Measurements from ENCODE around the gene KCNQ4.

Gene KCNQ4

GRCh38 chr1:40841602-40842001 is 58.0 kb downstream of the KCNQ4 start:
- no peak overlapping the region for H3K27ac ChIP-seq (ENCODE audit: low read depth, low read length)
- no peaks in the 10 kb centered on the region for H3K79me2 ChIP-seq (ENCODE audit: control insufficient read depth, low read length)
- no peaks in the 10 kb centered on the region for H3K27me3 ChIP-seq (ENCODE audit: control insufficient read depth, low read length)
- H3K9me3 ChIP-seq (ENCODE audit: control insufficient read depth, insufficient read depth, low read length) = no peaks in the 10 kb centered on the region
- no peaks in the 10 kb centered on the region for H3F3A ChIP-seq (ENCODE audit: control insufficient read depth, insufficient read depth)
- no peaks in the 10 kb centered on the region for H3K9me2 ChIP-seq (replicated peaks; ENCODE audit: control insufficient read depth, low read length)
- H3K4me2 ChIP-seq (ENCODE audit: low read length) = no peak overlapping the region
- H4K20me1 ChIP-seq (ENCODE audit: control insufficient read depth, insufficient read depth, low read depth, low read length) = no peaks in the 10 kb centered on the region
- no peak overlapping the region for H3K4me3 ChIP-seq (ENCODE audit: low read length)
- H3K36me3 ChIP-seq (ENCODE audit: control insufficient read depth, low read length) = no peaks in the 10 kb centered on the region
- H3K4me1 ChIP-seq (ENCODE audit: control insufficient read depth, low read length) = no peaks in the 10 kb centered on the region
- TF ChIP-seq EZH2phosphoT487 (IDR thresholded peaks at IDR 0.05; ENCODE audit: borderline replicate concordance, low read length) (no peak), CTCF (IDR thresholded peaks at IDR 0.05; ENCODE audit: low read depth, low read length, poor library complexity, severe bottlenecking) (no peak)

GRCh38 chr1:40842207-40842606 is 58.6 kb downstream of the KCNQ4 start:
- Histone ChIP-seq H3K36me3 (ENCODE audit: control insufficient read depth, low read length) (no peaks in the 10 kb centered on the region), H3K4me2 (ENCODE audit: low read length) (no peak overlapping the region), H3K27me3 (ENCODE audit: control insufficient read depth, low read length) (peaks cover 3% of the 10 kb centered on the region; the same call in 1 of the 2 replicates), H3F3A (ENCODE audit: control insufficient read depth, insufficient read depth) (no peaks in the 10 kb centered on the region), H3K4me1 (ENCODE audit: control insufficient read depth, low read length) (no peaks in the 10 kb centered on the region), H4K20me1 (ENCODE audit: control insufficient read depth, insufficient read depth, low read depth, low read length) (no peaks in the 10 kb centered on the region), H3K79me2 (ENCODE audit: control insufficient read depth, low read length) (no peaks in the 10 kb centered on the region), H3K27ac (ENCODE audit: low read depth, low read length) (no peak overlapping the region), H3K4me3 (ENCODE audit: low read length) (no peak overlapping the region), H3K9me2 (replicated peaks; ENCODE audit: control insufficient read depth, low read length) (no peaks in the 10 kb centered on the region), H3K9me3 (ENCODE audit: control insufficient read depth, insufficient read depth, low read length) (no peaks in the 10 kb centered on the region)
- TF ChIP-seq EZH2phosphoT487 (IDR thresholded peaks at IDR 0.05; ENCODE audit: borderline replicate concordance, low read length) = no peak
- TF ChIP-seq CTCF (IDR thresholded peaks at IDR 0.05; ENCODE audit: low read depth, low read length, poor library complexity, severe bottlenecking) = no peak

- H3K9me3 ChIP-seq (ENCODE audit: control insufficient read depth, insufficient read depth, low read length) = no peaks in the 10 kb centered on the region
- H3K27ac ChIP-seq (ENCODE audit: low read depth, low read length) = no peak overlapping the region
- no peaks in the 10 kb centered on the region for H3K79me2 ChIP-seq (ENCODE audit: control insufficient read depth, low read length)
- H3F3A ChIP-seq (ENCODE audit: control insufficient read depth, insufficient read depth) = no peaks in the 10 kb centered on the region
- TF ChIP-seq CTCF (IDR thresholded peaks at IDR 0.05; ENCODE audit: low read depth, low read length, poor library complexity, severe bottlenecking) (no peak), EZH2phosphoT487 (IDR thresholded peaks at IDR 0.05; ENCODE audit: borderline replicate concordance, low read length) (no peak)
- H3K4me1 ChIP-seq (ENCODE audit: control insufficient read depth, low read length) = no peaks in the 10 kb centered on the region
- no peaks in the 10 kb centered on the region for H4K20me1 ChIP-seq (ENCODE audit: control insufficient read depth, insufficient read depth, low read depth, low read length)
- no peaks in the 10 kb centered on the region for H3K9me2 ChIP-seq (replicated peaks; ENCODE audit: control insufficient read depth, low read length)
- H3K27me3 ChIP-seq (ENCODE audit: control insufficient read depth, low read length) = peaks cover 3% of the 10 kb centered on the region; the same call in 1 of the 2 replicates
- no peak overlapping the region for H3K4me2 ChIP-seq (ENCODE audit: low read length)
- H3K36me3 ChIP-seq (ENCODE audit: control insufficient read depth, low read length) = no peaks in the 10 kb centered on the region
- no peak overlapping the region for H3K4me3 ChIP-seq (ENCODE audit: low read length)
Observed at GRCh38 chr1:40842691-40843090, 59.1 kb downstream of the KCNQ4 start.

All from DOHH2 (cell line).